Trophoblast cell (in vitro differentiated cells and primary cell): ENCODE measurements around the gene TRIM38.

Experiments
- DNase-seq, 2 donors: peaks; one replicate each; pipeline ENCODE4 v3.0.0-alpha.2; 2016
- H2AFZ ChIP-seq: 2 replicates; pipeline ENCODE4 v1.6.1; 2013; ENCODE audit warnings: low read length, moderate library complexity, mild to moderate bottlenecking; ENCODE audit not compliant: insufficient read depth, poor library complexity
- H2AK5ac ChIP-seq: 2 replicates; pipeline ENCODE4 v1.6.1; 2013; ENCODE audit warnings: mild to moderate bottlenecking, low read length
- H2BK120ac ChIP-seq: 2 replicates; pipeline ENCODE4 v1.6.1; 2013; ENCODE audit warnings: low read length, mild to moderate bottlenecking, moderate library complexity; ENCODE audit not compliant: insufficient read depth, poor library complexity
- H2BK12ac ChIP-seq: 2 replicates; pipeline ENCODE4 v1.6.1; 2013; ENCODE audit warnings: mild to moderate bottlenecking, low read length, moderate library complexity
- H2BK5ac ChIP-seq: 2 replicates; pipeline ENCODE4 v1.6.1; 2013; ENCODE audit warnings: low read length, low read depth, moderate library complexity, mild to moderate bottlenecking; ENCODE audit not compliant: poor library complexity
- H3K14ac ChIP-seq: 2 replicates; pipeline ENCODE4 v1.6.1; 2013; ENCODE audit warnings: mild to moderate bottlenecking, low read length
- H3K18ac ChIP-seq: 2 replicates; pipeline ENCODE4 v1.6.1; 2013; ENCODE audit warnings: mild to moderate bottlenecking, low read length
- H3K23ac ChIP-seq: 2 replicates; pipeline ENCODE4 v1.6.1; 2013; ENCODE audit warnings: low read length
- H3K27ac ChIP-seq: 2 replicates; pipeline ENCODE4 v1.5.1; 2013; ENCODE audit warnings: low read depth, mild to moderate bottlenecking, inconsistent platforms, low read length, moderate library complexity
- H3K27me3 ChIP-seq: 2 replicates; pipeline ENCODE4 v1.6.1; 2013; ENCODE audit warnings: inconsistent platforms, mild to moderate bottlenecking, low read length, moderate library complexity; ENCODE audit not compliant: insufficient read depth
- H3K36me3 ChIP-seq, 2 experiments: 1 replicate in 1 of 2; 2 replicates in 1 of 2; pipeline ENCODE4 v1.6.1; 2013; ENCODE audit warnings: low read length in 2 of 2, mild to moderate bottlenecking in 2 of 2, moderate library complexity in 1 of 2; ENCODE audit not compliant: insufficient read depth in 2 of 2, control insufficient read depth in 1 of 2
- H3K4ac ChIP-seq: 2 replicates; pipeline ENCODE4 v1.6.1; 2013; ENCODE audit warnings: low read depth, mild to moderate bottlenecking, low read length, moderate library complexity
- H3K4me1 ChIP-seq, 2 experiments: 1 replicate in 1 of 2; 2 replicates in 1 of 2; pipeline ENCODE4 v1.6.1; 2013; ENCODE audit warnings: low read length in 2 of 2, mild to moderate bottlenecking in 2 of 2, moderate library complexity in 1 of 2; ENCODE audit not compliant: insufficient read depth in 2 of 2, control insufficient read depth in 1 of 2
- H3K4me2 ChIP-seq: 2 replicates; pipeline ENCODE4 v1.6.1; 2013; ENCODE audit warnings: inconsistent platforms, mild to moderate bottlenecking, low read length, moderate library complexity
- H3K4me3 ChIP-seq: 2 replicates; pipeline ENCODE4 v1.5.1; 2013; ENCODE audit warnings: mild to moderate bottlenecking, low read depth, low read length, inconsistent platforms
- H3K79me1 ChIP-seq: one replicate; pipeline ENCODE4 v1.6.1; 2013; ENCODE audit warnings: low read length
- H3K79me2 ChIP-seq: 2 replicates; pipeline ENCODE4 v1.6.1; 2013; ENCODE audit warnings: low read length, mild to moderate bottlenecking; ENCODE audit not compliant: control insufficient read depth, insufficient read depth, poor library complexity
- H3K9ac ChIP-seq: 2 replicates; pipeline ENCODE4 v1.6.1; 2013; ENCODE audit warnings: mild to moderate bottlenecking, low read length
- H3K9me3 ChIP-seq: 2 replicates; pipeline ENCODE4 v1.6.1; 2013; ENCODE audit warnings: low read depth, mild to moderate bottlenecking, control low read depth, inconsistent platforms, low read length; ENCODE audit not compliant: insufficient read depth
- H4K12ac ChIP-seq: 2 replicates; pipeline ENCODE4 v1.6.1; 2013; ENCODE audit warnings: low read depth, mild to moderate bottlenecking, low read length, moderate library complexity
- H4K8ac ChIP-seq: 2 replicates; pipeline ENCODE4 v1.6.1; 2013; ENCODE audit warnings: low read depth, mild to moderate bottlenecking, low read length, moderate library complexity
- H4K91ac ChIP-seq: one replicate; pipeline ENCODE4 v1.6.1; 2013; ENCODE audit warnings: low read depth, mild to moderate bottlenecking, low read length, moderate library complexity
- WGBS: extraction: QIAGEN DNeasy Blood & Tissue Kit; methylation state at CpG from one replicate; pipeline ENCODE4 v1.1.7; 2013; ENCODE audit warnings: missing lambda C conversion rate; ENCODE audit not compliant: insufficient read length, insufficient coverage; ENCODE audit errors: extremely low coverage; 5-methylcytosine and 5-hydroxymethylcytosine counted together

Gene TRIM38

GRCh38 chr6:26022132-26022472, 59.5 kb downstream of the TRIM38 start:
- H3K14ac ChIP-seq: no peak overlapping the region
- H3K4ac ChIP-seq: no peak overlapping the region
- H3K9ac ChIP-seq: no peak overlapping the region
- H3K36me3 ChIP-seq: no peaks in the 10 kb centered on the region
- H3K79me1 ChIP-seq: peaks cover 23% of the 10 kb centered on the region
- no peak overlapping the region for H4K91ac ChIP-seq
- H3K23ac ChIP-seq: no peak overlapping the region
- peak; percentile 74 to 88 for DNase-seq
- no peak overlapping the region for H2AFZ ChIP-seq
- no peak overlapping the region for H3K18ac ChIP-seq
- no peak overlapping the region for H2BK5ac ChIP-seq
- H4K8ac ChIP-seq: no peak overlapping the region
- H2BK120ac ChIP-seq: no peak overlapping the region
- H3K27me3 ChIP-seq: no peaks in the 10 kb centered on the region
- no peak overlapping the region for H4K12ac ChIP-seq
- whole genome bisulfite sequencing: no CpG with 5 or more reads among the region's 5 CpGs
- no peak overlapping the region for H2AK5ac ChIP-seq
- H3K9me3 ChIP-seq: no peaks in the 10 kb centered on the region
- peaks cover 9% of the 10 kb centered on the region for H3K79me2 ChIP-seq
- H2BK12ac ChIP-seq: no peak overlapping the region
- peak overlapping the region; percentile 76 for H3K27ac ChIP-seq
- H3K4me2 ChIP-seq: peak overlapping the region; percentile 87
- peaks cover 0 to 2% of the 10 kb centered on the region in 2 experiments for H3K4me1 ChIP-seq
- no peak overlapping the region for H3K4me3 ChIP-seq

GRCh38 chr6:26022737-26023136, 60.1 kb downstream of the TRIM38 start:
- H2AK5ac ChIP-seq: no peak overlapping the region
- H2BK120ac ChIP-seq: no peak overlapping the region
- no peak for DNase-seq
- no peak overlapping the region for H3K18ac ChIP-seq
- peaks cover 0 to 2% of the 10 kb centered on the region in 2 experiments for H3K4me1 ChIP-seq
- no peak overlapping the region for H3K4ac ChIP-seq
- H2BK5ac ChIP-seq: no peak overlapping the region
- no peak overlapping the region for H4K12ac ChIP-seq
- H3K27ac ChIP-seq: no peak overlapping the region
- H4K91ac ChIP-seq: no peak overlapping the region
- H3K79me1 ChIP-seq: peaks cover 19% of the 10 kb centered on the region
- no peaks in the 10 kb centered on the region for H3K27me3 ChIP-seq
- no peak overlapping the region for H3K14ac ChIP-seq
- H2BK12ac ChIP-seq: no peak overlapping the region
- H3K9me3 ChIP-seq: no peaks in the 10 kb centered on the region
- no peak overlapping the region for H3K4me3 ChIP-seq
- H2AFZ ChIP-seq: no peak overlapping the region
- H3K4me2 ChIP-seq: no peak overlapping the region
- no peak overlapping the region for H3K9ac ChIP-seq
- H3K23ac ChIP-seq: no peak overlapping the region
- no peaks in the 10 kb centered on the region for H3K36me3 ChIP-seq
- H3K79me2 ChIP-seq: peaks cover 9% of the 10 kb centered on the region
- no CpG with 5 or more reads among the region's 1 CpG for WGBS
- H4K8ac ChIP-seq: no peak overlapping the region

- H3K14ac ChIP-seq: no peak overlapping the region
- H2BK5ac ChIP-seq: no peak overlapping the region
- no peaks in the 10 kb centered on the region for H3K27me3 ChIP-seq
- H4K12ac ChIP-seq: no peak overlapping the region
- no peaks in the 10 kb centered on the region for H3K36me3 ChIP-seq
- no peak overlapping the region for H4K91ac ChIP-seq
- no peak overlapping the region for H4K8ac ChIP-seq
- H3K18ac ChIP-seq: no peak overlapping the region
- H2AK5ac ChIP-seq: no peak overlapping the region
- H3K79me2 ChIP-seq: peaks cover 9% of the 10 kb centered on the region
- no peak overlapping the region for H2AFZ ChIP-seq
- H2BK120ac ChIP-seq: no peak overlapping the region
- H3K4me1 ChIP-seq: peaks cover 1 to 2% of the 10 kb centered on the region in 2 experiments
- H3K4me3 ChIP-seq: no peak overlapping the region
- no peaks in the 10 kb centered on the region for H3K9me3 ChIP-seq
- H3K23ac ChIP-seq: no peak overlapping the region
- H3K4ac ChIP-seq: no peak overlapping the region
- WGBS: no CpG with 5 or more reads among the region's 3 CpGs
- H3K4me2 ChIP-seq: no peak overlapping the region
- no peak overlapping the region for H2BK12ac ChIP-seq
- no peak overlapping the region for H3K27ac ChIP-seq
- H3K79me1 ChIP-seq: peaks cover 21% of the 10 kb centered on the region
- DNase-seq: no peak
- H3K9ac ChIP-seq: no peak overlapping the region
Observed at GRCh38 chr6:26024651-26025046, 62.0 kb downstream of the TRIM38 start.

- Histone ChIP-seq H3K4me1 (peaks cover 1 to 2% of the 10 kb centered on the region in 2 experiments), H3K27me3 (no peaks in the 10 kb centered on the region), H4K91ac (peak overlapping the region; percentile 38), H4K12ac (no peak overlapping the region), H3K4me3 (no peak overlapping the region), H3K23ac (no peak overlapping the region), H3K18ac (no peak overlapping the region), H2BK120ac (peak overlapping the region; percentile 49), H3K4me2 (no peak overlapping the region), H4K8ac (no peak overlapping the region), H2AK5ac (peak overlapping the region; percentile 27), H2AFZ (no peak overlapping the region), H3K79me1 (peaks cover 21% of the 10 kb centered on the region), H2BK5ac (peak overlapping the region; percentile 32), H3K27ac (peak overlapping the region; percentile 43), H3K14ac (no peak overlapping the region), H3K36me3 (no peaks in the 10 kb centered on the region), H3K79me2 (peaks cover 9% of the 10 kb centered on the region), H3K9ac (no peak overlapping the region), H2BK12ac (peak overlapping the region; percentile 73), H3K4ac (no peak overlapping the region), H3K9me3 (no peaks in the 10 kb centered on the region)
- whole genome bisulfite sequencing: no CpG with 5 or more reads among the region's 17 CpGs
- DNase-seq: peak; percentile 82 to 90
Observed at GRCh38 chr6:26025047-26025893, 62.7 kb downstream of the TRIM38 start.
